ENCODE results near the gene SHTN1. TPM values are rescaled to one million over a fixed set of nuclear protein-coding genes. Genes with fewer than 3 reads are reported as not detected.

SHTN1 gene
- total RNA-seq, 3 donors from 2014 or later (not counting 1 experiment from before 2014, with no cell fraction given): 0.88 to 1.4 (median 1.1) TPM

DNA sequence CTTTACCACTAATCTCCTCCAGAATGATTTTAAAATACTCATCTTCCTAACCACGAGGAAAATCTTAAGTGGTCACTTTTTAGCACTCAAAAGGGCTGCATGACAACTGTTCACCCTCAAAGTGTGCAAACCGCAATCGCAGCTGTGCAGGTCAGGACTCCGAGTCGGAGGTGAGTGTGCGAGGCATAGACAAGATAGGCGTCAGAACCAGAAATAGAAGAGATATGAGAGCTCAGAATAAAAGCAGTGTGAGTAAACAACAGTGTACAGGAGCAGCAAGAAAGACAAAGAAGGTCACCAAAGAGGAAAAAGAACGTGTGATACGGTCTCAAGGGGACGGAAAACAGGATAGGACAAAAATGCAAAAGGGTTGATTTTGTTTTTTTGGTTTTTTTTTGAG is 173.2 kb downstream of the SHTN1 start:
- no peaks in the 10 kb centered on the region for H3K9me3 ChIP-seq (ENCODE audit: control insufficient read depth, insufficient read depth, low read length)
- no peak overlapping the region for H3K4me3 Mint-ChIP-seq
- no peak overlapping the region for H3K27ac Mint-ChIP-seq
- H3K4me3 ChIP-seq (ENCODE audit: low read length): no peak overlapping the region
- H3K36me3 ChIP-seq (ENCODE audit: control insufficient read depth, insufficient read depth, low read length): no peaks in the 10 kb centered on the region
- no peaks in the 10 kb centered on the region for H3K9me3 Mint-ChIP-seq
- H3K27me3 Mint-ChIP-seq (ENCODE audit: low read depth in 2 of 2): peaks cover 7 to 12% of the 10 kb centered on the region in 2 donors
- TF ChIP-seq, protein P1, sequence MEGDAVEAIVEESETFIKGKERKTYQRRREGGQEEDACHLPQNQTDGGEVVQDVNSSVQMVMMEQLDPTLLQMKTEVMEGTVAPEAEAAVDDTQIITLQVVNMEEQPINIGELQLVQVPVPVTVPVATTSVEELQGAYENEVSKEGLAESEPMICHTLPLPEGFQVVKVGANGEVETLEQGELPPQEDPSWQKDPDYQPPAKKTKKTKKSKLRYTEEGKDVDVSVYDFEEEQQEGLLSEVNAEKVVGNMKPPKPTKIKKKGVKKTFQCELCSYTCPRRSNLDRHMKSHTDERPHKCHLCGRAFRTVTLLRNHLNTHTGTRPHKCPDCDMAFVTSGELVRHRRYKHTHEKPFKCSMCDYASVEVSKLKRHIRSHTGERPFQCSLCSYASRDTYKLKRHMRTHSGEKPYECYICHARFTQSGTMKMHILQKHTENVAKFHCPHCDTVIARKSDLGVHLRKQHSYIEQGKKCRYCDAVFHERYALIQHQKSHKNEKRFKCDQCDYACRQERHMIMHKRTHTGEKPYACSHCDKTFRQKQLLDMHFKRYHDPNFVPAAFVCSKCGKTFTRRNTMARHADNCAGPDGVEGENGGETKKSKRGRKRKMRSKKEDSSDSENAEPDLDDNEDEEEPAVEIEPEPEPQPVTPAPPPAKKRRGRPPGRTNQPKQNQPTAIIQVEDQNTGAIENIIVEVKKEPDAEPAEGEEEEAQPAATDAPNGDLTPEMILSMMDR (IDR thresholded peaks at IDR 0.05): no peak
- 89% methylated on average over 10 of the region's 10 CpGs for WGBS (ENCODE audit: insufficient coverage)
- intact Hi-C loops (cut with micrococcal nuclease): no loop called here
- DNase-seq (no peak), ATAC-seq (no peak)
- no peaks in the 10 kb centered on the region for H3K4me1 ChIP-seq (ENCODE audit: control insufficient read depth, insufficient read depth, low read length)
- H3K27ac ChIP-seq (ENCODE audit: low read length): no peak overlapping the region
- no peaks in the 10 kb centered on the region for H3K27me3 ChIP-seq (ENCODE audit: control insufficient read depth, insufficient read depth, low read length)
- no peaks in the 10 kb centered on the region for H3K4me1 Mint-ChIP-seq
- no peaks in the 10 kb centered on the region for H3K36me3 Mint-ChIP-seq

Other genes with a start within 250 kb of the SHTN1 start
- gene ENO4, start 155.7 kb downstream of the SHTN1 start, total RNA-seq: not detected
- not detected for gene VAX1, start 133.1 kb upstream of the SHTN1 start, total RNA-seq
- not detected for gene KCNK18, start 192.3 kb upstream of the SHTN1 start, total RNA-seq
- gene SLC18A2, start 235.9 kb upstream of the SHTN1 start, total RNA-seq: 1 to 10 TPM in 1 of 3 donors, under 1 TPM in 2; 0.21 to 8.0 (median 0.36) TPM

Data from natural killer cell (primary cell).